ENCODE results near the gene PLA2G3. TPM values are rescaled to one million over a fixed set of nuclear protein-coding genes. Genes with fewer than 3 reads are reported as not detected.
"Not testable (repeated sequence)": the region's sequence is repeated elsewhere in the genome, so short reads cannot be mapped to it uniquely, and the experiment has no call there.

PLA2G3 gene
- polyA plus RNA-seq, 1 donor: not detected

GRCh38 chr22:31122532-31123291 is 17.6 kb downstream of the PLA2G3 start, which contains the start of gene INPP5J:
Gene INPP5J (plus strand): TSS chr22:31122966. CDS start chr22:31123015, 49 bp downstream.
- DNase-seq: no peak

- DNase-seq: no peak
Observed at GRCh38 chr22:31122196-31122531, 18.1 kb downstream of the PLA2G3 start.

GRCh38 chr22:31121403-31121802 is 18.9 kb downstream of the PLA2G3 start:
- DNase-seq: no peak

GRCh38 chr22:31120642-31121041 is 19.7 kb downstream of the PLA2G3 start:
- DNase-seq: no peak

- no peak for DNase-seq
Observed at GRCh38 chr22:31120230-31120629, 20.1 kb downstream of the PLA2G3 start.

GRCh38 chr22:31119026-31119717 is 21.1 kb downstream of the PLA2G3 start:
- DNase-seq: no peak

GRCh38 chr22:31118046-31118820 is 22.1 kb downstream of the PLA2G3 start:
- no peak for DNase-seq

GRCh38 chr22:31112547-31113091 is 27.7 kb downstream of the PLA2G3 start:
- not testable (repeated sequence) for DNase-seq

GRCh38 chr22:31107894-31108218 is 32.5 kb downstream of the PLA2G3 start:
- no peak for DNase-seq

GRCh38 chr22:31107178-31107893 is 33.0 kb downstream of the PLA2G3 start, which contains the start of gene SELENOM:
Gene SELENOM (minus strand): TSS chr22:31107568. CDS start chr22:31107505, 63 bp downstream.
- peak; percentile 96 for DNase-seq

- no peak for DNase-seq
Observed at GRCh38 chr22:31106731-31107177, 33.6 kb downstream of the PLA2G3 start.

- no peak for DNase-seq
Observed at GRCh38 chr22:31106001-31106571, 34.2 kb downstream of the PLA2G3 start.

- no peak for DNase-seq
Observed at GRCh38 chr22:31105282-31105929, 34.9 kb downstream of the PLA2G3 start.

GRCh38 chr22:31104869-31105268 is 35.4 kb downstream of the PLA2G3 start:
- no peak for DNase-seq

- no peak for DNase-seq
Observed at GRCh38 chr22:31103899-31104694, 36.2 kb downstream of the PLA2G3 start.

GRCh38 chr22:31103111-31103510 is 37.2 kb downstream of the PLA2G3 start:
- no peak for DNase-seq

- no peak for DNase-seq
Observed at GRCh38 chr22:31102441-31103081, 37.7 kb downstream of the PLA2G3 start.

- no peak for DNase-seq
Observed at GRCh38 chr22:31100762-31101525, 39.4 kb downstream of the PLA2G3 start.

All from hindlimb muscle (tissue), 1 donor.